Neural crest cell (in vitro differentiated cells): ENCODE measurements around the gene ATRN. TPM values are rescaled to one million over a fixed set of nuclear protein-coding genes. Genes with fewer than 3 reads are reported as not detected.

Source experiments
- DNase-seq: peaks from one replicate; pipeline ENCODE4 v3.0.0; 2021; ENCODE audit warnings: low read depth, mixed read lengths, low spot score
- H3K27ac Mint-ChIP-seq: one replicate; pipeline ENCODE4 v1.8.0; 2021; ENCODE audit warnings: mild to moderate bottlenecking, mixed read lengths; ENCODE audit not compliant: unreplicated experiment
- H3K27me3 Mint-ChIP-seq: 2 replicates; pipeline ENCODE4 v1.8.0; 2021; ENCODE audit warnings: low read depth, mild to moderate bottlenecking, mixed read lengths
- H3K36me3 Mint-ChIP-seq: 2 replicates; pipeline ENCODE4 v1.8.0; 2021; ENCODE audit warnings: low read depth, mild to moderate bottlenecking, mixed read lengths
- H3K4me1 Mint-ChIP-seq: 2 replicates; pipeline ENCODE4 v1.8.0; 2021; ENCODE audit warnings: mixed read lengths
- H3K4me3 Mint-ChIP-seq: one replicate; pipeline ENCODE4 v1.8.0; 2021; ENCODE audit warnings: mild to moderate bottlenecking, mixed read lengths
- H3K9me3 Mint-ChIP-seq: 2 replicates; pipeline ENCODE4 v1.8.0; 2021; ENCODE audit warnings: mixed read lengths
- CTCF ChIP-seq: fragments of 200-600 bp; sonication (generic); conservative IDR thresholded peaks from 2 replicates; pipeline ENCODE4 v1.5.0; 2021; ENCODE audit warnings: antibody characterized with exemption, mild to moderate bottlenecking
- total RNA-seq: library from RNA; stranded (reverse); gene quantifications from 2 replicates; pipeline ENCODE4 v1.2.1, GENCODE V29; 2021

The ATRN gene
- total RNA-seq, 1 donor from 2014 or later, result 28.6 TPM

DNA sequence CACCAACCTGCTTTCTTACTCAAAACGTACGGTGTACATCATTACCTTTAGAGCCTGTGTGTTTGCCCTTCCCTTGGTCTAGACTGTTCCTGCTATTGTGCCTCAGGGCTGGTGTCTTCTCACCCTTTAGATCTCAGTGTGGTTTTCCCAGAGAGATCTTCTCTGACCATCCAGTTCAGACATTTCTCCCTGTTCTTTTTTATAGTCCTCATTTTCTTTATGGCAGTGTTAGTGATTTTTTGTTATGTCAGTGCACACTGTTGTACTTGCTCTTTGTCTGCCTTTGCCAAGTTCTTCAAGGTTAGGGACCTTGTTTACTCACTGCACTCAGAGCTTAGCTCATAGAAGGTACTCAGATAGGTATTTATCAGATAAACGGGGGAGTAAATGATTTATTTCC lies 82.8 kb downstream of the ATRN start:
- DNase-seq, result no peak
- peaks cover 5% of the 10 kb centered on the region for H3K4me1 Mint-ChIP-seq
- no peak overlapping the region for H3K27ac Mint-ChIP-seq
- no peaks in the 10 kb centered on the region for H3K9me3 Mint-ChIP-seq
- H3K36me3 Mint-ChIP-seq, result peaks cover 2% of the 10 kb centered on the region
- TF ChIP-seq CTCF, result no peak
- no peaks in the 10 kb centered on the region for H3K27me3 Mint-ChIP-seq
- no peak overlapping the region for H3K4me3 Mint-ChIP-seq

- no peak for DNase-seq
- Mint-ChIP-seq H3K4me3 (no peak overlapping the region), H3K4me1 (peaks cover 5% of the 10 kb centered on the region), H3K27me3 (no peaks in the 10 kb centered on the region), H3K36me3 (peaks cover 2% of the 10 kb centered on the region), H3K27ac (no peak overlapping the region), H3K9me3 (no peaks in the 10 kb centered on the region)
- no peak for TF ChIP-seq CTCF
These were observed 86.5 kb downstream of the ATRN start for GRCh38 chr20:3557237-3557785.

DNA sequence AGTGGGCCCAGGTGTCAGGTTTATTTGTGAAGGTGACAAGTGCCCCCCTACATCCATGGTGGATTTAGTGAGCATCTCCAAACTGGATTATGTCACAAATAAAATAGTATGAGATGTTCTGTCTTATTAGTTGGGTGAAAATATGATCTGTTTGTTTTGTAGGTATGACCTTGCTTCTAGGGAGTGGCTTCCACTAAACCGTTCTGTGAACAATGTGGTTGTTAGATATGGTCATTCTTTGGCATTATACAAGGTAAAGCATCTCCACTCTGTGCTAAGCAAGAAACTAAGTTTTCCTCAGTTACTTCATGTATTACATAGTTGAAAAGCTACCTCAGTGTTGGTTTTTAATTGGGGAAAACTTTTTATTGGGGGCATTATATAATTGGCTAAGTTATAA lies 88.4 kb downstream of the ATRN start:
- H3K9me3 Mint-ChIP-seq, result no peaks in the 10 kb centered on the region
- H3K4me3 Mint-ChIP-seq, result no peak overlapping the region
- no peak overlapping the region for H3K27ac Mint-ChIP-seq
- H3K27me3 Mint-ChIP-seq, result no peaks in the 10 kb centered on the region
- no peak for DNase-seq
- no peaks in the 10 kb centered on the region for H3K36me3 Mint-ChIP-seq
- peaks cover 5% of the 10 kb centered on the region for H3K4me1 Mint-ChIP-seq
- TF ChIP-seq CTCF, result no peak

DNA sequence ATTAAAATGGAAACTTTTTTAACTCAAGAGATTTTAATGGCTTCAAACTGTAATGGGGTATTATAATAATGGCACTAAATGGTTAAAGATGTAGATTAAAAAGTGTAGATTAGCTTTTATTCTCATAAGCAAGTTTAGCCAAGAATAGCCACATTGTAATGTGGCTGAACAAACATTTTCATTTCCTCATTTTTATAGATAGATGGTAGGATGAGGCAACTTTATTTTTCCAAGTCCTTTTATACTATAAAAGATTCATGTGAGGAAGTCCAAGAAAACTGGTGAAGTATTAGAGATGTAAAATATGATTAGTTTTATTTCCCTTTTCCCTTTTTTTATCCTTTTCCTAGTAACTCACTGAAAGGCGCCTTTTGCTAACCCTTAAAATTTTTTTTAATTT lies 88.8 kb downstream of the ATRN start:
- H3K27ac Mint-ChIP-seq, result no peak overlapping the region
- peaks cover 5% of the 10 kb centered on the region for H3K4me1 Mint-ChIP-seq

DNA sequence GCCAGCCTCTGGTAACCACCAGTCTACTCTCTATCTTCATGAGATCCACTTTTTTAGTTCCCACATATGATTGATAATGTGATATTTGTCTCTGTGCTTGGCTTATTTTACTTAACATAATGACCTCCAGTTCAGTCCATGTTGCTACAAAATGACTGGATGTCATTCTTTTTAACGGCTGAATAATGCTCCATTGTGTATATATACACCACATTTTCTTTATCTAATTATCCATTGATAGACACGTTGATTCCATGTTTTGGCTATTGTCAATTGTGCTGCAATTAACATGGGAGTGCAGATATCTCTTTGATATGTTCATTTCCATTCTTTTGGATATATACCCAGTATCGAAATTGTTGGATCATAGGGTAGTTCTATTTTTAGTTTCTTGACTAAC lies 89.3 kb downstream of the ATRN start:
- no peak for TF ChIP-seq CTCF
- no peaks in the 10 kb centered on the region for H3K27me3 Mint-ChIP-seq
- no peaks in the 10 kb centered on the region for H3K9me3 Mint-ChIP-seq
- H3K4me1 Mint-ChIP-seq, result peaks cover 5% of the 10 kb centered on the region
- H3K27ac Mint-ChIP-seq, result no peak overlapping the region
- no peak for DNase-seq
- H3K36me3 Mint-ChIP-seq, result no peaks in the 10 kb centered on the region
- H3K4me3 Mint-ChIP-seq, result no peak overlapping the region

More for the DNA sequence above, 88.8 kb downstream of the ATRN start:
- DNase-seq, result no peak
- Mint-ChIP-seq H3K4me3 (no peak overlapping the region), H3K9me3 (no peaks in the 10 kb centered on the region), H3K36me3 (no peaks in the 10 kb centered on the region), H3K27me3 (no peaks in the 10 kb centered on the region)
- TF ChIP-seq CTCF, result no peak
